DMS 273 (cell line): Measurements from ENCODE around the gene MBD3.

ENCODE experiments used
- DNase-seq: peaks from one replicate; lab custom pipeline; 2025; ENCODE audit not compliant: unreplicated experiment; lab: John Stamatoyannopoulos, UW

MBD3 gene

DNA sequence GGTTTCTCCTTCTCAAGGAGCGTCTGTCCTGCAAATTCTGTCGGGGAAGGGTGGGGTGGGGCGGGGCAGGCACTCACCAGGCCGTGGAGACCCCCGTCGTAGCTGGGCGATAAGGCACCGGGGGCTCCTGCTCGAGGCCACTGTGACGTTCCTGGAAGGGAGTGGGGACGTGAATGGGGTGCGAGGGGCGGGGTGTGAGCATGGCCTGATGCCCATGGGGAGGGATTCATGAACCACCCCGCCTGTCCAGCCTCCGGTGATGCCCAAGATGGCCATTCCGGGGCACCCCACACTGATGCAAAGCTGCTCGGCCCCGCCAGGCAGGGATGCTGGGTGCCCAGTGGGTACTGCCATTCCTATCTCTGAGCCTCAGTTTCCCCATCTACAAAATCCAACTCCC lies 27.0 kb upstream of the MBD3 start:
- no peak for DNase-seq

DNA sequence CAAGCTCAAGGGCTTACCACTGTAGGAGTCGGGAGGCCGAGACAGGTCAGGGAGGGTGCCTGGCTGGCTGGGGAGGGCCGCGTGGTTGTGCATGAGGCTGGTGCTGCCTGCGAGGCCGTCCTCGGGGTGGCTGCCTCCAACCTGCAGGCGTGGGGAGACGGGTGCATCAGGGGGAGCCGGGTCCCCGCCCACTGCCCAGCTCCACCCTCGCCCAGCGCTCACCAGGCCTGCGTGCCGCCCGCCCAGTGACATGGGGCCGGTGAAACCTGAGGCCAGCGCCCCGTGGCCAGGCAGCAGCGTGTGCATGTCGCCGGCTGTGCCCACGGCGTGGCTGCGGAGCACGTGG lies 26.4 kb upstream of the MBD3 start:
- DNase-seq, result no peak

DNA sequence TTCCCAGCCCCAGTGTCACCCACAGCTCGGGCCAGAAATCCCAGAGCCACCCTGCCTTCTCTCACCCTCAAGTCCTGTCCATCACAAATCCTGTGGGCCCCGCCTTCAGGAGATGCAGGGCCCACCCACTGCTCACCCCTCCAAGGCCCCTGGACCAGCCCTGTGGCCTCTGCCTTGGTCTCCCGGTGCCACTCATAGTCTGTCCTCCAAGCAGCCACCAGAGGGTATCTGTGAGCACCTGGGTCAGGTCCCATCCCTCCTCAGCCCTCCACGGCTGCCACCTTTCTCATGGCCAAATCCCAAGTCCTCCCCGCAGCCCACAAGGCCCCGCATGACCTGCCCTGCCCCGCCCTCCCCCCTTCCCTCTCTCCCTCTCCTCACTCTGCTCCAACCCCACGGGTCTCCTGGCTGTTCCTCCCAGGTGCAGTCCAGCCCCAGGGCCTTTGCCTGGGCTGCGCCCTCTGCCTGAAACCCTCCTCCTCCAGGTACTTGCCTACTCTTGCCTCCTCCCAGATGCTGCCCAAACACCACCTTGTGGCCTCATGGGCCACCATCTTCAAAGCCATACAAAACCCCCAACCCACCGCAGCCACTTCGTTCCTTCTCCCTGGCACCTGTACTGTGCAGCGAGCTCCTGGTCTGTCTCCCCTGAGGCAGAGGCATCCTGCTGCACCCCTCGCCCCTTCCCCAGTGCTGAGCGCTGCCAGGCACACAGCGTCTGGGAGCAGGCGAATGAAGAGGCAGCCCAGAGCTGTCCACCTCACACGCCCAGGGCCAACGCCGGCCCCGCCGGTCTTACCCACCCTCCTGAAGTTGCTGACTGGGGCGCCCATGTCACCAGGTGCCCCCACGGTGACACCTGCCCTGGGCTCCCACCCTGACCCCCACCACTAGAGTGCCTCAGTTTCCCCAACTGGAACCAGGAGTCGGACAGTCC lies 25.8 kb upstream of the MBD3 start:
- DNase-seq, result peak; percentile 66

DNA sequence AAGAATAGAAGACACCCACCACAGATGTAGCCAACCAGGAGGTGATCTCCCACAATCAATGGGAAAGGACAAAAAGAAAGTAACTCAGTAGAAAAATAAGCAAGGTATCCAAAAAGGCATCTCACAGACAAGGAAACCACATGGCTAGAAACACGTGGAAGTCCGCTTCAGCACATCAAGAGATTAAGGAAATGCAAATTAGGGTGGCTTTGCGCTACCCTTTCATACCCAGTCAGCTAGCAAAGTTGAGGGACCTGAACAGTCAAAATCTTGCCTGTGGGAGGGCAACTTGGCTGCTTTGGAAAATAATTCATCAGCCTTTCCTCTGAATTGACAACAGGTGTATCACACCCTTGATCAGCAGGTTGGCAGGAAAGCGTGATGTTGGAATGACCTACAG lies 24.2 kb upstream of the MBD3 start:
- no peak for DNase-seq

DNA sequence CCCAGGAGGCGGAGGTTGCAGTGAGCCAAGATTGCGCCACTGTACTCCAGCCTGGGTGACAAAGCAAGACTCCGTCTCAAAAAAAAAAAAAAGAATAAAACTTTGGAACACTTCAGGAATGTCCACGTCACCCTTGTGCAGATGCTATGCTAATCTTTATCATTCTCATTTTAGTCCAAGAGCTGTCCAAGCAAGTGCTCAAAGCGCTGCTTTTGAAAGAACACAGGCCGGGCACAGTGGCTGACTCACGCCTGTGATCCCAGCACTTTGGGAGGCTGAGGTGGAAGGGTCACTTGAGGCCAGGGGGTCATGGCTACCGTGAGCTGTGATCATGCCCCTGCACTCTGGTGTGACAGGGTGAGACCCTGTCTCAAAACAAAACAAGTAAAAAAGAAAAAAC lies 23.7 kb upstream of the MBD3 start:
- no peak for DNase-seq

DNA sequence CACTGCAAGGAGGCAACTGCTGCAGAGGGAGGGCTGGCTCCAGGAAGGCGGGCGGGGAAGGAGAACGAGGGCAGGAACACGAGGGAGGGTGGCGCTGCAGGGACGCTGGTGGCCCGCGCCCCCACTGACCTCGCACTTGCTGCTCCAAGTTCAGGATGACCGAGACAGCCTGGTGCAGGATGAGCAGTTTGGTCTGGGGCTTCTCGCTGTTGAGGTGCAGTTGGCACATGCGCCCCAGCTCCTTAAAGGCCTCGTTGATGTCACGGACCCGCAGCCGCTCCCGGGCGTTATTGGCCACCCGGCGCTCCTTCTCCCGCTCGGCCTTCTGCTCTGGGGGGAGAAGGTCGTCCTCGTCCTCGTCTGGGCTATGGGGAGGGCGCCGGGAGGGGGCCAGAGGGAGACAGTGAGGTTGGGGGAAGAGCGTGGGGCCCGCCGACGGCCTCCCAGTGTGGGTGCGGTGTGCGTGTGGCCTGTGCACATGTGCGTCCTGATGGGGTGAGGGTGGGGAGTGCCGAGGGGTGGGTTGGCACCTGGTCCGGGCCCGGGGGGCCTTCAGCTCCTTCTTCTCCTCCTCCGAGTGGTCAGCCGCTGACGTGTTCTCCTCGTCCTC lies 22.6 kb upstream of the MBD3 start:
- no peak for DNase-seq

DNA sequence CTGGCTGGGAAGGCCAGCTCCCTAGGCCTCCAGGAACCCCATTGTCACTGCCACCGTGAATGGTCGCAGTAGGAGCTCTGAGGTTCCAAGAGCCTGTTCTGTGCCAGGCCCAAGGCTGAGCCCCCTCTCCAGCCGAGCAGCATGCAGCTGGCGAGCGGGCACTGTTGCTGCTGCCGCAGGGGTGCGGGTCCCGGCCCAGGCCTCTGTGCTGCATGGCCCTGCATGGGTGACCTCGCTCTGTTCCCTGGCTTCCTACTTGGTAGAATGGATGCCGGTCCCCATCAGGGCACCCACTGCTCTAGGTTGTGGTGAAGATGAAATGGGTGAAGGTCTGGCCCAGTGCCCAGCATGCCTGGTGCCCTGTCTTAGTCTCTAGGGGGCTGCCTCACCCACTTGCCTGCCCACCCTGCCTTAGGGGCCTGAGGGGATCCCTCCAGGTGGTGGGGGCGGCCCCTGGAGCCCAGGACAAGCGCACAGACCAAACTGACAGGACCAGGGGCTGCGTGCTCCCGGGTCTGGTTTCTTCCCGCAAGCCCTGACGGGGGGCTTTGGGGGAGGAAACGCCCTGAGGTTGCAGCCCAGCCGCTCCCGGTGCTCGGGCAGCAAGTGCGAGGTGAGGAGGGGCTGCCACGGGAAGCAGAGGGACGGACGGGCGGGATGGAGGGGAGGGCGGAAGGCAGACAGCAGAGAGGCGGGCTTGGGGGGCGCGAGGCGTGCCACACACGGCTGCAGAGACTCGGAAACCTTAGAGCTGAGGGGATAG lies 21.3 kb upstream of the MBD3 start:
- no peak for DNase-seq

DNA sequence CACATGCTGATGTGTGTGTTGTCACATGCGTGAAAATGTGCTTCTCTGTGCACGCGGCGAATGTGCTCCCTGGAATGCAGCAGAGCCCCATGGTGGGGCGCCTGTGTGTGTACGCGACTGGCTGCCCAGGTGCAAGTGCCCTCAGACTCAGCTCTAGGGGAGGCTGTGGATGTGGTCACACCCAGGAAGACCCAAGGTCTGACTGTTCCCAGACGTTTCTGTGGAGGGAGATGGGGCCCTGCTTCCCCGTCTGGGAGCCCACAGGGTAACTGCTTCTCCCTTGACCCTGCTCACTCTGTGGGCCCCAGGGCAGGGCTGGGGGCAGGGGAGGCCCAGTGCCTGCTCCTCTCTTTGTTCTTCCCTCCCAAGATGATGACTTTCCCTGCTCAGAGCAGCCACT lies 20.5 kb upstream of the MBD3 start:
- no peak for DNase-seq

DNA sequence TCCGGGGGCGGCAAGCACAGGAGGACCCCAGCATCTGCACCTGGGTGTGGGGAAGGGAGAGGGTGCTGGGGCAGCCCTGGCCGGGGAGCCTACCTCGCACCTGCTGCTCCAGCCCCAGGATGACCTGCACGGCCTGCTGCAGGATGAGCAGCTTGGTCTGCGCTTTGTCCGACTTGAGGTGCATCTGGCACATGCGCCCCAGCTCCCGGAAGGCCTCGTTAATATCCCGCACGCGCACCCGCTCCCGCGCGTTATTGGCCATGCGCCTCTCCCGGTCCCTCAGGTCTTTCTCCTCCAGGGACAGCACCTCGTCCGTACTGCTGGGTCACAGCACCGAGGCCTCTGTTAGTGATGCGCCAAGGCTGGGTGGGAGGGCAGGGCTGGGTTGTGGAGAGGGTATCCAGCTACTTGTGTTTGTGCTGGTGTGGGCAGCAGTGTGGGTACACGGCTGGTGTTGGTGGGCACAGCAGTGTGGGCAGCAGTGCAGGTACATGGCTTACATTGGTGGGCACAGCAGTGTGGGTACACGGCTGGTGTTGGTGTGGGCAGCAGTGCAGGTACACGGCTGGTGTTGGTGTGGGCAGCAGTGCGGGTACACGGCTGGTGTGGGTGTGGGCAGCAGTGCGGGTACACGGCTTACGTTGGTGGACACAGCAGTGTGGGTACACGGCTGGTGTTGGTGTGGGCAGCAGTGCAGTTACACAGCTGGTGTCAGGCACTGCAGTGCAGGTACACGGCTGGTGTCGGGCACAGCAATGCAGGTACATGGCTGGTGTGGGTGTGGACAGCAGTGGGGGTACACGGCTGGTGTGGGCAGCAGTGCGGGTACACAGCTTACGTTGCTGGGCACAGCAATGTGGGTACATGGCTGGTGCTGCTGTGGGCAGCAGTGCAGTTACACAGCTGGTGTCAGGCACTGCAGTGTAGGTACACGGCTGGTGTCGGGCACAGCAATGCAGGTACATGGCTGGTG lies 19.7 kb upstream of the MBD3 start:
- no peak for DNase-seq

DNA sequence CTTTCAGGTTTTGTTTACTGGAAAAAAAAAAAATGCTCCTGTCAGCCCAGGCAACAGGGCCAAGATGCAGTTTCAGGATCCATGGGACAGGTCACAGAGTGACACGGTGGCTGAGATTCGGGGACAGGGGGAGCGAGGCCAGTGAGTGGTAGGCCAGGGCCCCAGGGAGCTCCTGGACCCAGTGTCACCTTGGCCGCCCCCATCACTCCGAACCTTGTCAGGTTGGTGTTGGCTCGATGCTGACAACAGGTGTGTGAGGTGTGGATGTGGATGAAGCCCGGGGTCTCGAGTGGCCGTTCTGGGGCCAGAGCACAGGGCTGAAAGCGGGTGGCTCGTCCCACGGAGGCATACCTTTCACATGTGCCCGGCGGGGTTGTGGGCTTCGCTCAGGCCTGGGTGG lies 18.7 kb upstream of the MBD3 start:
- no peak for DNase-seq

DNA sequence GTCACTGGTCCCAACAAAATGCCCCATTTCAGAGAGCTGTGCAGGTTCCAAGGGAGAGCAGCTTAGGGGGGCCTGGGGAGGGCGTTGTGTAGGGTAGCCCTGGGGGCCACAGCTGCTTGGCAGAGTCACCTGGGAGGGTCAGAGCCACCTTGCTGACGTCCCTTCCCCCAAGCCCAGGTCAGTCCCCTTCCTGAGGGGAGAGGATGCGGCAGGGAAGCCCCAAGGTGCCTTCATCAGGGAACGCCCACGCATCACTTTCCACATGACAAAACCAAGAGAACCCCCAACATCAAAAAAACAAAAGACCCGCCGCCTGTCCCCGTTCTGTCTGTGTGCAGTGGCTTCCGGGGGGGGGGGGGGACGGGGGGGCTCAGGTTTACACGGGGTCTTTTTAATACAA lies 17.9 kb upstream of the MBD3 start:
- DNase-seq, result no peak

DNA sequence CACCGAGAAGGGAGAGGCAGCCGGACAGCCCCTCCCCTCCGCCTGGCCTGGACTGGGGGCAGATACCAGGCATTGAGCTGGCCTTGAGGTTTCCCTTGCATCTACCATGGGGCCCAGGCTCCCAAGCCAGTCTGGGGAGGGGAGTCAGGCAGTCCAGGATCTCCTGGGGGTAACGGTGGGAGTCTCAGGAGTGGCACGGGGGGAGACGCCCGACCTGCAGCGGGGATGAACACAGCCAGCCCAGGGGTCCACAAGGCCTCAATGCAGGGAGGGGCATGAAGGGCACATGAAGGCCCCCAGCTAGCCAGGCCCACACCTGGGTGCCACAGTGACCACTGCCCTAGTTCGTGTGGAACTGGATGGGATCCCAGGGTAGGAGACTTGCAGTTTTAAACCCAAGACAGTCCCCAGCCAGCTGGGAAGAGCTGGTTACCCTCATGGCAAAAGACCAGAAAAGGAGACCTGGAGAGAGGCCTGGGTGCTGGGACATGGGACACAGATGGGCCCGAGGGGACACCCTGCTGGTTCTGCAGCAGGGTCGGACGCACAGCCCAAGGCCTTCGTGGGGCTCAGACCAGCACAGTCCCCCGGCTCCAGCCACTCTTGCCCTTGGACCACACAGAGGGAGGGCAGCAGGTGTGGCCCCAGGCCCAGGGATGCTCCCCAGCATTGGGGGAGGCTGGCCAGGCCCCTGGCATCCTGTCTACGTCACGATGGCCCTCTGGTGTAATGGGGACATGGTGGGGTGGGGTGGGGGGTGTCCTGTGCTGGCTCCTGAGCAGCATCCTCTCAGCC lies 17.2 kb upstream of the MBD3 start:
- no peak for DNase-seq

DNA sequence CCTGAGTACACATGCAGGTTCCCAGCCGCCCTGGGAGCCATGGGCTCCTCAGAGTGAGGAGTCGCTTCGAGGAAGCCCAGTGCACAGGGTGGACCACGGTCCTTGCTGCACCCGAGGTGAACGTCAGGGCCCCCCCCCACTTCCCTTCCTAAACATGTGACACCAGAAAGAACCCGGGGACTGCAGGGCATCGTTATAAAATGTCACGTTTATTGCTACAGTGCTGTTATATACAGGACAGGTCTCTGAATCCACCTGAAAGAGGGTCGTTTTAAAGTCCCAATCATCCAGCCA lies 16.4 kb upstream of the MBD3 start:
- no peak for DNase-seq

DNA sequence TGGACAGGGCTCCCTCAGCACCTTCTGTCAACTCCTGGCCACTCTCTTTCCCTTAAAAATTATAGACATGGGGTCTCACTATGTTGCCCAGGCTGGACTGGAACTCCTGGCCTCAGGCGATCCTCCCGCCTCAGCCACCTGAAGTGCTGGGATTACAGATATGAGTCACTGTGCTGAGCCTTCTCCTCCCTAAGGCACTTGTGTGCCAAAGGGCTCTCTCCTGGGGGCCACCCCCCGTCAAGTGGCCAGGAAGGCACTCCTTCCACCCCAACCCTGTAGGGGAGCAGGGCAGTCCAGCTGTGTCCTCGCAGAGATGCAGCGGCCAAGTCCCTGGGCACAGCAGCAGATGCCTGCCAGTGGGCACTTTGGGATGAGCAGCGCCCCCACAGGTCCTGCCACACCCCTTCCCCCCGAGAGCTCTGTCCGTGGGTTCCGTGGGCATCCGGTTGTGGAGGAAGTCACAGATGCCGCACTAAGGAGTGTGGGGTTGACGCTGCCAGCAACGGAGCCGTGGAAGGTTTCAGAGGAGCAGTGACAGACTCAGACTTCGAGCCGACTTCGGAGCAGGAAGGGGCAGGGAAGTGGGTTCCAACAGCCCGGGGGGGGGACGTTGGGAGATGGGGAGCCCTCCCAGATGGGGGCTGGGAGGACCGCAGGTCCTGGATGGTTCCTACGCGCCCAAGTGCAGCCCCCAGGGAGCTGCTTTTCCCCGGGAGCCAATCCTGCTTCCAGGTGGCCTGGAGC lies 15.9 kb upstream of the MBD3 start:
- DNase-seq, result peak; percentile 60

DNA sequence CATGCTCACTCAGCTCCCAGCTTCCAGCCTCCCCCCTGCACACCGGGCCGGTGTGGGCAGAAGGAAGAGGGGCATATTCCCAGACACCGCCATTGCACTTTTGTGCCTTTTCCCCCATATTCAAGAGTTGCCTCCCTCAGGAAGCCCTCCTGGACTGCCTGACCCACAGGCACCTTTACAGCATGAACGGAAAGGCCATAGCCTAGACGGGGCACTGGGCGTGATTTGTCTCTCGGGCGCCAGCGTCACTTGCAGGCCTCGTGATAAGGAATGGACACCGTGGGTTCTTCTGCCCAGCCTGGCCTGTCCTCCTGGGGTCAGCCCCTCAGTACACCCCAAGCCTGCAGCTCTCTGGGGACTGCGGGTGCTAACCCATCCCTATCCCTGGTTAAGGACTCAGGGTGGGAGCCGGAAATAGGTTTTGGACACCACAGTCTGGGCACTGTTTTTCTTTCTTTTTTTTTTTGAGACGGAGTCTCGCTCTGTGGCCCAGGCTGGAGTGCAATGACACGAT lies 13.5 kb upstream of the MBD3 start:
- no peak for DNase-seq

DNA sequence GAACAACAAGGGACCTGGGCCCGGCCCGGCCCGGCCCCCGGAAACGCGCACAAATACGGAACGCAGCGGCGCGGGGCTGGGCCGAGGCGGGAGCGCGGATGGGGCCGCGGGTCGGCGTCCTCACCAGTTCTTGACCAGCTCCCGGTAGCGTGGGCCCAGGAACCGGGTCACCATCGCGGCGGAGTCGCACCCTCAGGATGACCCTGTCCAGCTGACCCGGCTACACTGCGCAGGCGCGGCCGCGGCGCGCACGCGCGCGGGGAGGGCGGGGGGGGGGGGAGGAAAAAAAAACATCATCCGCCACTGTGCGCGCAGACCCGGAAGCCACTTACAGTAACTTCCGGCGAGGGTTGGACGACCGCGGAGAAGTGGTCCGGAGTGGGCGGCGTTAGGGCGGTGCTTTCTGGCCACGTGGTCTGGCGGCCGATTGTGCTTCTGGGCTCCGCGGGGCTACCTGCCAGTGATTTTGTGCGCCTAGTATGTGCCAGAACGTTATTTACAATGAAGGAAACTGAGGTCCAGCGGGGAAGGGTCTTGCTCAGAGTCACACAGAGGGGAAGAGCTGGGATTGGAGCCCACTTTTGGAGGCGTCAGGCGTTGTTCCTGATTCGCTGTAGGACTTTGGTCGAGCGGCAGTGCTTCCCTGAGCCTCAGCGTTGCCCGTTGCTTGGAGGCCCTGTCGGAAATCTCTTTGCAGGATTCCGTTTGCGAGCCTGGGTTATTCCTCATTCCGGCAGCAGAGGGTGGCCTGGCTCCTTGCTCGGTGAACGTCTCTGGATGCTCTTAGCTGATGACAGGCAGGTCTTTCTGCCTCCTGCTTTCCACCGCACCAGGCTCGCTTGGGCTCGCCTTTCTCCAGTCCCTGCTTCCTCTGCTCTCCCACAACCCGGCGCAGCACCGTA lies 12.8 kb upstream of the MBD3 start, which contains the start of gene UQCR11:
Gene UQCR11, minus strand, starts transcription at position 227 of the 902 bp plus-strand sequence. Its CDS starts 53 bp downstream, at position 174.
- peak; percentile 98 for DNase-seq

DNA sequence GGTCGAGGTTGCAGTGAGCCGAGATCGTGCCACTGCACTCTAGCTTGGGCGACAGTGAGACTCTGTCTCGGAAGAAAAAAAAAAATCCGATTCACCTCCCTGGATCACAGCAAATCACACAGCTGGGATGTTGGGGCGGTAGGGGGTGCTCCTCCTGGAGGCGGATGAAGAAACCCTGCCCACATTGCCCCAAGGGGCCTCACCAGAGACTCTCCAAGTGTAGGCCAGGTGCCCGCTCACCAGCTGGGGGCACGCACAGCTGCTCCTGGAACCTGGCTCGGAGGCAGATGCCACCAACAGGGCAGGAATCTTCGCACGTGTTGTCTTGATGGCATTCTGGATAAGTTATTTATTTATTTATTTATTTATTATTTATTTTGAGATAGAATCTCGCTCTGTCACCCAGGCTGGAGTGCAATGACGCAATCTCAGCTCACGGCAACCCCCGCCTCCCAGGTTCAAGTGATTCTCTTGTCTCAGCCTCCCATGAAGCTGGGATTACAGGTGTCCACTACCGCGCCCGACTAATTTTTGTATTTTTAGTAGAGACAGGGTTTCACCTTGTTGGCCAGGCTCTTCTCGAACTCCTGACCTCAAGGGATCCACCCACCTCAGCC lies 9.5 kb upstream of the MBD3 start:
- no peak for DNase-seq

DNA sequence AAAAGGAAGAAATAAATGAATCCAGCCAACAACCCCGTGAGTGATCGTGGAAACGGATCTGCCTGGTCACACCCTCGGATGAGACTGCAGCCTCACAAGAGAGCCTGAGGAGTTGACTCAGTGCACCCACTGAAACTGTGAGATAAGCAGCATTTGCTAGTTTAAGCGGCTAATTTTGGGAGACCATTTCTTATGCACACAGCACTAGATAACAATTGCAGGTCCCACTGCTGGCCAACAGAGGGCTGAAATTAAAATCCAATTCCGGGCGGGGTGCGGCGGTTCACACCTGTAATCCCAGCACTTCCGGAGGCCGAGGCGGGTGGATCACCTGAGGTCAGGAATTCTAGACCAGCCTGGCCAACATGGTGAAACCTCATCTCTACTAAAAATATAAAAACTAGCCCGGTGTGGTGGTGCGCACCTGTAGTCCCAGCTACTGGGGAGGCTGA lies 9.0 kb upstream of the MBD3 start:
- DNase-seq, result no peak
